WTC11 (cell line): ENCODE results near the gene COPB1. TPM values are rescaled to one million over a fixed set of nuclear protein-coding genes. Genes with fewer than 3 reads are reported as not detected.

Experiments used
- ATAC-seq: fragments of 200-7000 bp; cut with Tn5 transposase; 2 replicates; pipeline ENCODE4 v1.10.0; 2021; ENCODE audit warnings: mild to moderate bottlenecking, moderate library complexity
- CTCF ChIA-PET: fragments of 300-600 bp; sonication (Branson Sonifier 250); formaldehyde crosslinking; loops from one replicate; lab custom pipeline; 2021; ENCODE audit warnings: antibody characterized with exemption; lab: Charles Lee
- POLR2A ChIA-PET: fragments of 350-600 bp; sonication (Branson Sonifier 250); formaldehyde crosslinking; loops from one replicate; lab custom pipeline; 2021; ENCODE audit warnings: antibody characterized with exemption; lab: Charles Lee
- DNase-seq: peaks from one replicate; pipeline ENCODE4 v3.0.0; 2021; ENCODE audit warnings: low spot score
- H3K27ac Mint-ChIP-seq: 2 replicates; pipeline ENCODE4 v1.8.0; 2021; ENCODE audit warnings: mixed read lengths
- H3K27me3 Mint-ChIP-seq: 2 replicates; pipeline ENCODE4 v1.8.0; 2021; ENCODE audit warnings: low read depth, mild to moderate bottlenecking, moderate library complexity, mixed read lengths
- H3K36me3 Mint-ChIP-seq: 2 replicates; pipeline ENCODE4 v1.8.0; 2021; ENCODE audit warnings: mixed read lengths
- H3K4me1 Mint-ChIP-seq: 2 replicates; pipeline ENCODE4 v1.8.0; 2022; ENCODE audit warnings: mixed read lengths
- H3K4me3 Mint-ChIP-seq: 2 replicates; pipeline ENCODE4 v1.8.0; 2021; ENCODE audit warnings: mild to moderate bottlenecking, moderate library complexity, mixed read lengths
- H3K9me3 Mint-ChIP-seq: 2 replicates; pipeline ENCODE4 v1.8.0; 2021; ENCODE audit warnings: mixed read lengths
- CDX4 ChIP-seq: fragments of 250-450 bp; sonication (Bioruptor Pico); IDR thresholded peaks from 2 replicates; pipeline ENCODE4 v1.9.0; 2021; ENCODE audit warnings: moderate library complexity, mild to moderate bottlenecking, inconsistent platforms, borderline replicate concordance
- ERG ChIP-seq: fragments of 250-450 bp; sonication (Bioruptor Pico); IDR thresholded peaks from 2 replicates; pipeline ENCODE4 v1.8.0; 2021; ENCODE audit warnings: mild to moderate bottlenecking
- HMGA2 ChIP-seq: fragments of 250-450 bp; sonication (Bioruptor Pico); IDR thresholded peaks from 2 replicates; pipeline ENCODE4 v1.4.0; 2021; ENCODE audit warnings: mild to moderate bottlenecking, moderate library complexity
- JAZF1 ChIP-seq: fragments of 250-450 bp; sonication (Bioruptor Pico); IDR thresholded peaks from 2 replicates; pipeline ENCODE4 v1.9.0; 2021; ENCODE audit warnings: moderate library complexity, mild to moderate bottlenecking, inconsistent platforms
- MYBL2 ChIP-seq: sonication (generic); formaldehyde crosslinking; IDR thresholded peaks from 2 replicates; pipeline ENCODE4 v1.8.1; 2023; ENCODE audit warnings: mild to moderate bottlenecking, moderate library complexity, missing genetic modification reagents
- NFE2L1 ChIP-seq: sonication (generic); formaldehyde crosslinking; IDR thresholded peaks from 2 replicates; pipeline ENCODE4 v1.8.1; 2023; ENCODE audit warnings: missing genetic modification reagents
- NR1H2 ChIP-seq: sonication (generic); formaldehyde crosslinking; IDR thresholded peaks from 2 replicates; pipeline ENCODE4 v1.9.0; 2021; ENCODE audit warnings: mild to moderate bottlenecking, moderate library complexity, missing genetic modification reagents
- NR3C1 ChIP-seq: sonication (generic); formaldehyde crosslinking; conservative IDR thresholded peaks from 2 replicates; pipeline ENCODE4 v1.8.1; 2023; ENCODE audit warnings: low read depth, mild to moderate bottlenecking, missing genetic modification reagents
- OVOL2 ChIP-seq: fragments of 250-450 bp; sonication (Bioruptor Pico); IDR thresholded peaks from 2 replicates; pipeline ENCODE4 v1.9.0; 2021; ENCODE audit warnings: mild to moderate bottlenecking, borderline replicate concordance
- PREB ChIP-seq: sonication (generic); formaldehyde crosslinking; IDR thresholded peaks from 2 replicates; pipeline ENCODE4 v1.8.1; 2022; ENCODE audit warnings: mild to moderate bottlenecking, missing genetic modification reagents, moderate library complexity, borderline replicate concordance
- PRRX2 ChIP-seq: fragments of 250-450 bp; sonication (Bioruptor Pico); IDR thresholded peaks from 2 replicates; pipeline ENCODE4 v1.8.0; 2021; ENCODE audit warnings: mild to moderate bottlenecking
- SMAD4 ChIP-seq: sonication (generic); formaldehyde crosslinking; IDR thresholded peaks from 2 replicates; pipeline ENCODE4 v1.8.0; 2022; ENCODE audit warnings: mild to moderate bottlenecking, missing genetic modification reagents
- TCF7 ChIP-seq: sonication (generic); formaldehyde crosslinking; IDR thresholded peaks from 2 replicates; pipeline ENCODE4 v1.8.0; 2022; ENCODE audit warnings: mild to moderate bottlenecking, low read depth, missing genetic modification reagents, moderate library complexity
- ZNF219 ChIP-seq: sonication (generic); formaldehyde crosslinking; IDR thresholded peaks from 2 replicates; pipeline ENCODE4 v1.8.0; 2023; ENCODE audit warnings: missing genetic modification reagents, mild to moderate bottlenecking, borderline replicate concordance
- ZNF416 ChIP-seq: fragments of 250-450 bp; sonication (Bioruptor Pico); IDR thresholded peaks from 2 replicates; pipeline ENCODE4 v1.9.0; 2021; ENCODE audit warnings: mild to moderate bottlenecking, inconsistent platforms
- ZNF423 ChIP-seq: fragments of 250-450 bp; sonication (Bioruptor Pico); IDR thresholded peaks from 2 replicates; pipeline ENCODE4 v2.1.2; 2022; ENCODE audit warnings: mild to moderate bottlenecking, moderate library complexity
- total RNA-seq: library from RNA; stranded (reverse); gene quantifications from 3 replicates; pipeline ENCODE4 v1.2.3, GENCODE V29; 2021
- TF ChIP-seq, protein P1 (sequence below): sonication (generic); formaldehyde crosslinking; IDR thresholded peaks from 2 replicates; pipeline ENCODE4 v1.8.0; 2023; ENCODE audit warnings: missing genetic modification reagents, mild to moderate bottlenecking, borderline replicate concordance
- TF ChIP-seq, protein P2 (sequence below): fragments of 200-600 bp; IDR thresholded peaks from 2 replicates; pipeline ENCODE4 v1.8.0; 2022; ENCODE audit warnings: antibody characterized with exemption
- TF ChIP-seq, protein P3 (sequence below): sonication (generic); formaldehyde crosslinking; IDR thresholded peaks from 2 replicates; pipeline ENCODE4 v1.8.0; 2022; ENCODE audit warnings: mild to moderate bottlenecking, missing genetic modification reagents
- TF ChIP-seq, protein P4 (sequence below): sonication (generic); formaldehyde crosslinking; IDR thresholded peaks from 2 replicates; pipeline ENCODE4 v1.8.0; 2023; ENCODE audit warnings: missing genetic modification reagents

COPB1 gene
- total RNA-seq, 1 experiment from 2014 or later, result 76.3 TPM

GRCh38 chr11:14522245-14522644, 22.6 kb upstream of the COPB1 start (continued):
- TF ChIP-seq, protein P1, sequence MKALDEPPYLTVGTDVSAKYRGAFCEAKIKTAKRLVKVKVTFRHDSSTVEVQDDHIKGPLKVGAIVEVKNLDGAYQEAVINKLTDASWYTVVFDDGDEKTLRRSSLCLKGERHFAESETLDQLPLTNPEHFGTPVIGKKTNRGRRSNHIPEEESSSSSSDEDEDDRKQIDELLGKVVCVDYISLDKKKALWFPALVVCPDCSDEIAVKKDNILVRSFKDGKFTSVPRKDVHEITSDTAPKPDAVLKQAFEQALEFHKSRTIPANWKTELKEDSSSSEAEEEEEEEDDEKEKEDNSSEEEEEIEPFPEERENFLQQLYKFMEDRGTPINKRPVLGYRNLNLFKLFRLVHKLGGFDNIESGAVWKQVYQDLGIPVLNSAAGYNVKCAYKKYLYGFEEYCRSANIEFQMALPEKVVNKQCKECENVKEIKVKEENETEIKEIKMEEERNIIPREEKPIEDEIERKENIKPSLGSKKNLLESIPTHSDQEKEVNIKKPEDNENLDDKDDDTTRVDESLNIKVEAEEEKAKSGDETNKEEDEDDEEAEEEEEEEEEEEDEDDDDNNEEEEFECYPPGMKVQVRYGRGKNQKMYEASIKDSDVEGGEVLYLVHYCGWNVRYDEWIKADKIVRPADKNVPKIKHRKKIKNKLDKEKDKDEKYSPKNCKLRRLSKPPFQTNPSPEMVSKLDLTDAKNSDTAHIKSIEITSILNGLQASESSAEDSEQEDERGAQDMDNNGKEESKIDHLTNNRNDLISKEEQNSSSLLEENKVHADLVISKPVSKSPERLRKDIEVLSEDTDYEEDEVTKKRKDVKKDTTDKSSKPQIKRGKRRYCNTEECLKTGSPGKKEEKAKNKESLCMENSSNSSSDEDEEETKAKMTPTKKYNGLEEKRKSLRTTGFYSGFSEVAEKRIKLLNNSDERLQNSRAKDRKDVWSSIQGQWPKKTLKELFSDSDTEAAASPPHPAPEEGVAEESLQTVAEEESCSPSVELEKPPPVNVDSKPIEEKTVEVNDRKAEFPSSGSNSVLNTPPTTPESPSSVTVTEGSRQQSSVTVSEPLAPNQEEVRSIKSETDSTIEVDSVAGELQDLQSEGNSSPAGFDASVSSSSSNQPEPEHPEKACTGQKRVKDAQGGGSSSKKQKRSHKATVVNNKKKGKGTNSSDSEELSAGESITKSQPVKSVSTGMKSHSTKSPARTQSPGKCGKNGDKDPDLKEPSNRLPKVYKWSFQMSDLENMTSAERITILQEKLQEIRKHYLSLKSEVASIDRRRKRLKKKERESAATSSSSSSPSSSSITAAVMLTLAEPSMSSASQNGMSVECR, result no peak
- TF ChIP-seq OVOL2 (CRISPR knock-in tag) (no peak), NFE2L1 (CRISPR knock-in tag) (no peak), NR3C1 (CRISPR knock-in tag) (no peak), ZNF423 (no peak), PRRX2 (CRISPR knock-in tag) (no peak)
- TF ChIP-seq, protein P2, sequence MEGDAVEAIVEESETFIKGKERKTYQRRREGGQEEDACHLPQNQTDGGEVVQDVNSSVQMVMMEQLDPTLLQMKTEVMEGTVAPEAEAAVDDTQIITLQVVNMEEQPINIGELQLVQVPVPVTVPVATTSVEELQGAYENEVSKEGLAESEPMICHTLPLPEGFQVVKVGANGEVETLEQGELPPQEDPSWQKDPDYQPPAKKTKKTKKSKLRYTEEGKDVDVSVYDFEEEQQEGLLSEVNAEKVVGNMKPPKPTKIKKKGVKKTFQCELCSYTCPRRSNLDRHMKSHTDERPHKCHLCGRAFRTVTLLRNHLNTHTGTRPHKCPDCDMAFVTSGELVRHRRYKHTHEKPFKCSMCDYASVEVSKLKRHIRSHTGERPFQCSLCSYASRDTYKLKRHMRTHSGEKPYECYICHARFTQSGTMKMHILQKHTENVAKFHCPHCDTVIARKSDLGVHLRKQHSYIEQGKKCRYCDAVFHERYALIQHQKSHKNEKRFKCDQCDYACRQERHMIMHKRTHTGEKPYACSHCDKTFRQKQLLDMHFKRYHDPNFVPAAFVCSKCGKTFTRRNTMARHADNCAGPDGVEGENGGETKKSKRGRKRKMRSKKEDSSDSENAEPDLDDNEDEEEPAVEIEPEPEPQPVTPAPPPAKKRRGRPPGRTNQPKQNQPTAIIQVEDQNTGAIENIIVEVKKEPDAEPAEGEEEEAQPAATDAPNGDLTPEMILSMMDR, result no peak

- Mint-ChIP-seq H3K9me3 (no peaks in the 10 kb centered on the region), H3K4me3 (peak overlapping the region; percentile 96), H3K27me3 (no peaks in the 10 kb centered on the region), H3K27ac (peak overlapping the region; percentile 97), H3K4me1 (peaks cover 11% of the 10 kb centered on the region), H3K36me3 (peaks cover 16% of the 10 kb centered on the region)
- DNase-seq, result no peak
- POLR2A ChIA-PET, result interaction anchor here (0.6 to 1.4 kb wide), 8 partner anchors 9 to 1677 kb away, joined by 3 to 5 read pairs (median 4); no protein-coding TSS in a partner anchor
- CTCF ChIA-PET, result interaction anchor here (1.1 to 2.9 kb wide), 6 partner anchors 11 to 387 kb away, joined by 3 to 27 read pairs (median 4); partner anchors contain the start of gene CYP2R1
- ATAC-seq, result no peak
- TF ChIP-seq TCF7 (no peak), ZNF219 (no peak), PREB (CRISPR knock-in tag) (no peak), MYBL2 (CRISPR knock-in tag) (no peak), HMGA2 (CRISPR knock-in tag) (no peak), NR1H2 (CRISPR knock-in tag) (no peak), JAZF1 (CRISPR knock-in tag) (no peak), SMAD4 (CRISPR knock-in tag) (no peak), OVOL2 (CRISPR knock-in tag) (no peak), ZNF423 (no peak), ERG (CRISPR knock-in tag) (no peak), ZNF416 (CRISPR knock-in tag) (no peak), CDX4 (CRISPR knock-in tag) (no peak)
- TF ChIP-seq, protein P1, result no peak
- TF ChIP-seq, protein P3, sequence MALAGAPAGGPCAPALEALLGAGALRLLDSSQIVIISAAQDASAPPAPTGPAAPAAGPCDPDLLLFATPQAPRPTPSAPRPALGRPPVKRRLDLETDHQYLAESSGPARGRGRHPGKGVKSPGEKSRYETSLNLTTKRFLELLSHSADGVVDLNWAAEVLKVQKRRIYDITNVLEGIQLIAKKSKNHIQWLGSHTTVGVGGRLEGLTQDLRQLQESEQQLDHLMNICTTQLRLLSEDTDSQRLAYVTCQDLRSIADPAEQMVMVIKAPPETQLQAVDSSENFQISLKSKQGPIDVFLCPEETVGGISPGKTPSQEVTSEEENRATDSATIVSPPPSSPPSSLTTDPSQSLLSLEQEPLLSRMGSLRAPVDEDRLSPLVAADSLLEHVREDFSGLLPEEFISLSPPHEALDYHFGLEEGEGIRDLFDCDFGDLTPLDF (CRISPR knock-in tag), result no peak; the same call in 1 of the 2 replicates
- TF ChIP-seq, protein P4, sequence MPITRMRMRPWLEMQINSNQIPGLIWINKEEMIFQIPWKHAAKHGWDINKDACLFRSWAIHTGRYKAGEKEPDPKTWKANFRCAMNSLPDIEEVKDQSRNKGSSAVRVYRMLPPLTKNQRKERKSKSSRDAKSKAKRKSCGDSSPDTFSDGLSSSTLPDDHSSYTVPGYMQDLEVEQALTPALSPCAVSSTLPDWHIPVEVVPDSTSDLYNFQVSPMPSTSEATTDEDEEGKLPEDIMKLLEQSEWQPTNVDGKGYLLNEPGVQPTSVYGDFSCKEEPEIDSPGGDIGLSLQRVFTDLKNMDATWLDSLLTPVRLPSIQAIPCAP (CRISPR knock-in tag), result no peak
Measured at GRCh38 chr11:14520747-14521151, 21.1 kb upstream of the COPB1 start.
